HG03457 (cell line): ENCODE measurements around the gene CHAT.

ENCODE experiments used
- ATAC-seq: cut with Tn5 transposase; IDR thresholded peaks from one replicate; pipeline ENCODE4 v1.9.1; 2021; ENCODE audit warnings: moderate number of reproducible peaks; ENCODE audit not compliant: unreplicated experiment

The CHAT gene

DNA sequence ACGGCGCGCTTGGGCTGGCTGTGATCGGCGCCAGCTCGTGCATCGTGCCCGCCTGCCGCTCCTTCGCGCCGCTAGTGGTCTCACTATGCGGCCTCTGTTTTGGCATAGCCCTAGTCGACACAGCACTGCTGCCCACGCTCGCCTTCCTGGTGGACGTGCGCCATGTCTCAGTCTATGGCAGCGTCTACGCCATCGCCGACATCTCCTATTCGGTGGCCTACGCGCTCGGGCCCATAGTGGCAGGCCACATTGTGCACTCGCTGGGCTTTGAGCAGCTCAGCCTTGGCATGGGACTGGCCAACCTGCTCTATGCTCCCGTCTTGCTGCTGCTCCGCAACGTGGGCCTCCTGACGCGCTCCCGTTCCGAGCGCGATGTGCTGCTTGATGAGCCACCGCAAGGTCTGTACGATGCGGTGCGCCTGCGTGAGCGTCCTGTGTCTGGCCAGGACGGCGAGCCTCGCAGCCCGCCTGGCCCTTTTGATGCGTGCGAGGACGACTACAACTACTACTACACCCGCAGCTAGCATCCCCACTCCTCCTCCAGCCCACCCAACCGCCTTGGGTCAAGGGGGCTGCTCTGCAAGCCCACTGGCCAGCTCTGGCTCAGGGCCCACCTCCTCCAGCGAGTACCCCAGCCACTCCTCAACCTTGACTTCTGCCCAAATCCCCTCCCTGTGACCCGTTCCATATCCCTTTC lies 1.9 kb upstream of the CHAT start:
- ATAC-seq, result no peak

DNA sequence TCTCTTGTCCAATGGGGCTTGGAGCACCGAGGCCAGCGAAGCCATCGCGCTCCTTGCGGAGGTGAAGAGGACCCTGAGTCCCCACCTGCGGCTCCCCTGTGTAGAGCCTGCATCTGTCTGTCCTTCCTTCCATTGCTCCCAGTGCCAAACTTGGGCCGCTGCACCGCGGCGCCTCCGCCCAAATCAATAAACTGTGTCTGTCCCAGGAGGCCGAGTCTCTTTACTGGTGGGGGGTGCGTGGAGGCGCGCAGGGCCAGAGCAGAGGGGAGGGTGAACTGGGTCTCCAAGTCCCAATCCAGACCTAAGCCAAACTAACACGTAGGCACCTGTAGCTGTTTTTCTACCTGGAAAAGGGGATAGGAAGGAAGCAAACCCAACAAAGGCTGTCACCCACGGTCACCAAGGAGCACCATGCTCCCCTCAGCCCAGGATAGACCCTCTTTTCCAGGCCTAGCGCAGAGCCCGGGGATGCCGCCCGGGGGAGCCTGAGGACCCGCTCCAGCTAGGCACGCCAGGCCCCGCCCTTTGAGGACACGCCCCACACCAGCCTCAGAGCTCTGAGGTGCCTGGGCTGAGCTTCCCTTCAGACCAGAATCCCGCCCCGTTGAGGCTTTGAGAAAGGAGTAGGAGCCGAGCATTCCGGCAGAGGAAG lies 1.2 kb upstream of the CHAT start:
- ATAC-seq, result no peak

DNA sequence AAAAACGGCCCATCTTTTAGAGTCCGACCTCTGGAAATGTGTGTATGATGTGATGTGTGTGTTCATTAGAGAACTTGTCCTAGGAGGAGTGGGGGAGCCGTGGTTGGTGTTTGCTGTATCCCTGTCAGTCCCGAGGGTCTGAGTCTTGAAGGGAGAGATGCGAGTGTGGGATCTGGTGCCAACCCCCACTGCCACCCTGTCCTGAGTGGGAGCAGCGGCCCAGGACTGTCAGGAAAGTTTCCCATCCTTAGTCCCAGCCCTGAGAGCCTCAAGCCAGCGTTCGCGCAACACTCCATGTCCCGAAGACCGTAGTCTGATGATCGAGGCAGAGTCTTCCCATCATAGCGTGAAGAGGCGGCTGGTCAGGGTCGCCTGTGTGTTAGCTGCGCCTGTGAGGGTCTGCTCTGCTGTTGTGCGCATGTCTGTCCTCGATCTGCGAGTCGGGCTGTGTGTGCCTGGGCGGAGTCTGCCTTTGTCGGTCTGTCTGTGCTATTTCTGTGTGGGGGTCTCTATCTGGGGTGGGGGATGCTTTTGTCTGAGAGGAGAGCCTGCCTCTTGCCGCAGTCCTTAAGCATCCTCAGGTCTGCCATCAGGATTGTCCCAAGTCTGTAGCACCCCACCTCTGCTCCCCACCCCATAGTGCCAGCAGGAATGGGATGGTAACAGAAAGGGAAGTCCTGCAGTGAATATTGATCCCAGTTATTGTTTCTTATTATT lies 514 bp upstream of the CHAT start:
- ATAC-seq, result no peak

DNA sequence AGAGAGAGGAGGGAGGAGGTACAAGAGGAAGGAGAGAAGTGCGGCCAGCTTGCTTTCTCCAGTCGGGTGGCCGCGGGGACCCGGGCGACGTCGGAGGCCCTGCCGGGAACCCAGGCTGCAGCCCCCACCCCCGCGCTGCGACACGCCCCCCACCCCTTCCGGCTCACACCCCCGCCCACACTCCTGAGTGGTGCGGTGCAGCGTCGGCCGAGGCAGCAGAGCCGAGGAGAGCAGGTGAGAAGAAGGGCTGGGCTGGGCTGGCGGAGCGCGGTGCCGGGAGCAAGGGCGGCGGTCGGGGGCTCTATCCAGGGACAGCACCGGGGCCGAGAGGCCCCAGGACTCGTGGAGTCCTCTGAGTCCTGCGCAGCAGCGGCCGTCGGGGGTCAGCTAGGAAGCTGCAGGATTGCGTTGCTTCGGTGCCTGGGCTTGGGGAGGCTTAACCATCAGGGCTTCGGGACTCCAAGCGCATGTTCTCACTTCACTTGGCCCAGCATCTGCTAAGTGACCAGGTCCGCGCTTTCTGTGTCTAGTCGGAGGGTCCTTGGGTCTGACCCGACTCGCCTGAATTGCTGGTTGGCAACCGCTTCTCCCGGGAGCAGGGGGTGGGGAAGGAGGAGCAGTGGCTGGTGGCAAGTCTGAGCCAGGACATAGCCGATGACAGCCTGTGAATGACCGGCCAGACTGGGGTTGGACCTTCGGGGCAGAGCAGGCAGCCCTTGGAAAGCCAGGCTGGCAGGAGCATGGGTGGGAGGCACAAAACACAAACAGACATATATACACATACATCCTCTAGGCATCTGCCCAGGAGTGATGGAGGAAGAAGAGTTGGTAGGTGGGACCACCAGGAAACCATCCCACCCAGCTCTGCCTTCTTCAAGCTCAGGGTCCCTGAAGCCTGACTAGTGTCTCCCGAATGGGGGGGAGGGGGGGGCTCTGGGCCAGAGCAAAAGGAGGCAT lies 683 bp downstream of the CHAT start:
- ATAC-seq, result no peak

DNA sequence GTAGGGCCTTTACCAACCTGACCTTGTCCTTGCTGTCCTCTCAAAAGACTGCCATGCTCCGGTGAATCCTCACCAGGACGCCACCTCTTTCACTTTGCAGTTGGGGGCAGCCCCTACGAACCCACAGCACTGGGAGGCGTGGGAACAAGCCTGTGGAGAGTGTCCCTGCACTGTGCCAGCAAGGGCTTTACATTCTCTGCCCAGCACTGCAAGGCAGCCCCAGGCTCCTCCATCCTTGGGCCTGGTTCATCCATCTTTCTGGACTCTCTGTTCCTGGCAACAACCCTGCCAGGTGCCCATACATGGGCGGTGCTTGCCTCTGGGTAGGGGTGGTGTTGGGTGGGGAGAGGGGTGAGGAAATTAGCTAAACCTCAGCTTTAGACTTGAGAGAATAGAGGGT lies 1.4 kb downstream of the CHAT start:
- no peak for ATAC-seq

DNA sequence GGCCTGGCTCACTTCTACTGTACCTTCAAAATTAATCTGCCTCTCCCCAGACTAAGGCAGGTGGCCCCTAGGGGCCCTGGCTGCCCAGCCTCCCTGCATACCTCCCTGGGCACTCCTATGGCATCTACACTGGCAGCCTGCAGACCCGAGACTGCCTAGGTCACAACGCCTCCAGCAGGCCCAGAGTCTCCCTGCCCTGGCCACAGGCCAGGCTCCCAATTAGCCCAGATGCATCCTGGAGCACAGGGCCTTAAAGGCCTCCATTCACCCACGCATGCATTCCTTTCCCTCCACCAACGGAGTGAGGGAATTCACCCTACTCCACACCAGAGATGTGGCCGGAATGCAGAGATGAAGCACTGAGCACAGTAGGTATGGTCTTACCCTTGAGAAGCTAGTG lies 1.9 kb downstream of the CHAT start:
- ATAC-seq, result no peak

DNA sequence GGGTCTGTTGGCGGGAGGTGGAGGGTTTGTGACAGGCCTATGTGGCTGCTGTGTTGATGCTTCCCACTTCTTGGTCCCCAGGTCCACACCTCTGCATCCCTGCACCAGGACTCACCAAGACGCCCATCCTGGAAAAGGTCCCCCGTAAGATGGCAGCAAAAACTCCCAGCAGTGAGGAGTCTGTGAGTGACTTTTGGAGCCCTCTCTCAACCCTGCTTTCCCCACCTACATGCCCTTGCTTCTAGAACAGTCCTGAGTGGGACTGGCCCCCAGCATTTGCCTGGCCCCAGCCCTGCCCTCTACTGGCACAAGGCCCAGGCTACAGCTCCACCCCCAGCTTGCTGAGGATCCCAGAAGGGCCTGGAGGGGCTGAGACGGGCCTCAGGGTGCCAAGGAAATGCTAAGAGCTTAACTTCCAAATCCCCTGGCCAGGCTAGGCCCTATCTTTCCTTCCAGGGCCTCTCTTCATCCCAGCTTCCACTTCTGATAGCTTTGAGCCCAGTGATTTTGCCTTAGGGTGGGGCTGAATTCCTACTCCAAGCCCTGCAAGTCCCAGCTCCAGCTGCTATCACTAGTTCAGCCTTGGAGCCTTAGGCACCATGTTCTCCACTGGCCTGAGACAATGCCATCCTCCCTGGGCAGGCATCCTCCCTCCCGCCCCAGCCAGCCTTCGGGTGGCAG lies 2.7 kb downstream of the CHAT start:
- ATAC-seq, result no peak

DNA sequence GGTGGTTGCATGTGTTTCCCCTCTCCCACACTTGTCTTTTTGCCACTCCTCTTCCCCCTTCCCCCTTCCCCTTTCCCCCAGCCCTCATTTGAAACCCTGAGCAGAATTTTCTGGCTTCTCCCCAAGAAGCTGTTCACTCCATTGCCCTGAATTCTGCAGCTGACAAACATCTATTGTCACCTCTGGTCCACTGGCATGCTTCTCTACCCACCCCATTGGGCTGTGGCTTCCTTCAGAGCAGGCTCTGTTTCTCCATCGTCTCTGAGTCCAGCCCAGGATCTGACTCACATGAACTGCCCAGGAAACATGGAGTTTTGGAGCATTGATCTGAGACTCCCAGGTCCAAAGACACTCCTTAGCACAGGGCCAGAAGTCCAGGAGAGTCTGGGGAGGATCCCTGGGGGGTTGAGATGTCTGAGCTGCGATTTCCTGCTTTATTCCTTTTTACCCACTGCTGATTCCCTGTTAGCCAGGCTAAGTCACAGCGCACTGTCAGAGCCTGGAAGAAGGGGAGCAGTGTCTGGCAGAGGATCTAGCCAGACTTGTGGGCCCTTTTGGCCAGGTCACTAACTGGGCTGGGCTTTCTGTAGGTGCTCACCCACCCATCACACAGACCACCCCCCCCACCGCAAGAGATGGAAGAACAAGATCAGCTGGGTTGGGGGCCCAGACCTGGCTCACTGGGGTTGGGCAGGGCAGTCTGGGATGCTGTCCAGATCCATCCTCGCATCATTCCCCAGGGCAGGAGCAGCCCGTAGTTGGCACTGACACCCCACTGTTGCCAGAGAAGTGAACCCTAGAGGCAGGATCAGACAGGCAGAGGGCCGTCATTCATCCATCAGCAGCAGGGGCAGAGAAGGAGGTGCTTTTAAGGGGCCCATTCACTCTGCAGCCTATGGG lies 3.5 kb downstream of the CHAT start:
- no peak for ATAC-seq

DNA sequence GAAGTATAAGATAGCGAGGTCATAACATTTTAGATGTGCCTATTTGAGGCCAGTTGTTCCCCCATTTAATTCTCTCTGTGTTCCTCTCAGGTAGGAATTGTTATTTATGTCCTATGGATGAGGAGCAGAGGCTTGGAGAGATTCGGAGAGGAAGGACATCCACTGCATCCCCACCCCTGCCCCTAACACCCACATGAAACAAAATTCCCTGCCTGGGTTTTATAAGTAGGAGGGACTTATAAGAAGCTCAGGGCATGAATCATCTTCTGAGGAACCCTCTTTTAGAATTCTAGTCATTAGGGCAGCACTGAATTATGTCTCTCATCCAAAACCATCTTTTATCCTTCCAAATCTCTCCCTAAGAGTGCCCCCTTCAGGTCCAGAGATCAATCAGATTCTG lies 5.0 kb downstream of the CHAT start:
- no peak for ATAC-seq

DNA sequence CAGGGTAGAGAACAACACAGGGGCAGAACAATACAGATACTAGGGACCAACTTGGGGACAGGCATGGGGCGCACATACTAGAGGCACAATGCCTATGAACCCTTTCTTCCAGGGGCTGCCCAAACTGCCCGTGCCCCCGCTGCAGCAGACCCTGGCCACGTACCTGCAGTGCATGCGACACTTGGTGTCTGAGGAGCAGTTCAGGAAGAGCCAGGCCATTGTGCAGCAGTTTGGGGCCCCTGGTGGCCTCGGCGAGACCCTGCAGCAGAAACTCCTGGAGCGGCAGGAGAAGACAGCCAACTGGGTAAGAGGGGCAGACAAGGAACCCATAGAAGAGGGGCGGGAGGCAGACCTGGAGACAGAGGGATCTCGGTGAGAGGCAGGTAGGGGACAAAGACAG lies 5.8 kb downstream of the CHAT start:
- ATAC-seq, result no peak

DNA sequence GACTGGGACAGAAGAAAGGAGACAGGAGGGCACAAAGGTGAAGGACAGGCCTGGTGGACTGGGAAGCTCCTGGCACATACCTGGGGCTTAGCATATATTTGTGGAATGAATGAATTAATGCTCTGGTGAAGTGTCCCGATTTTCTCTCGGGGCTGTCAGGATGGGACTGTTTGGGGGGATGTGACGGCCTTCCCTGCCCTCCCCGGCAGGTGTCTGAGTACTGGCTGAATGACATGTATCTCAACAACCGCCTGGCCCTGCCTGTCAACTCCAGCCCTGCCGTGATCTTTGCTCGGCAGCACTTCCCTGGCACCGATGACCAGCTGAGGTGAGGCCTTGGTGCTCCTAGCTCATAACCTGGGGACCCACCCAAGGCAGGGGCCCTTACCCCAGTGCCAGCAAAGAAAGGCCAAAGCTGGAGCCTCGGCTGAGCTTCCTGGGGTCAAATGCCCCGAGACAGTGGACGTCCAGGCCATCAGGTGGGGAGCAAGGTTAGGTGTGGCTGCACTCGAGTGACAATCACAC lies 6.5 kb downstream of the CHAT start:
- no peak for ATAC-seq

DNA sequence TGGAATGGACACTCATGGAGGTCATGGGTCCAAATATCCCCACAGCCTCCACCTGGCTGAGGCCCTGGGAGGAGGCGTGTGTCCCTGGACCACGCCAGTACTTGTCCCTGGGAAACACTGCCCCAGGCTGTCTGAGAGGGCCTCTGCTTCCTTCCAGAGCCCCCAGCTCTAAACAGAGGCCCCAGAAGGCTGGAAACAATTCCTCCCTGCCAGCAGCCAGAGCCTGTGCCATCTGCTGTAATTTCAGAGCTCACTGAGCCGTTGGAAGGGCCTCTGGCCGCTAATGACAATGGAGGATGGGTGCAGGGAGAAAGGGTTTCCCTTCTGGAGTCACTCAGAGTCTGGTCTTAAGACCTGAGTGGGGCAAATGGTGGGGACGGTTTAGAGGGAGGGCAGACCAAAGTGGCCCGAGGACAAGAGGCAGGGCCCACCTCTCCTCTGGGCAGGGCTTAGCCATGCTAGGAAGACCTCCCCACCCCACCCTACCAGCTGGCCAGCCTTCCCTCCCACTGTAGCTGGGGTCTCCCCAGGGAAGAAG lies 7.1 kb downstream of the CHAT start:
- no peak for ATAC-seq

DNA sequence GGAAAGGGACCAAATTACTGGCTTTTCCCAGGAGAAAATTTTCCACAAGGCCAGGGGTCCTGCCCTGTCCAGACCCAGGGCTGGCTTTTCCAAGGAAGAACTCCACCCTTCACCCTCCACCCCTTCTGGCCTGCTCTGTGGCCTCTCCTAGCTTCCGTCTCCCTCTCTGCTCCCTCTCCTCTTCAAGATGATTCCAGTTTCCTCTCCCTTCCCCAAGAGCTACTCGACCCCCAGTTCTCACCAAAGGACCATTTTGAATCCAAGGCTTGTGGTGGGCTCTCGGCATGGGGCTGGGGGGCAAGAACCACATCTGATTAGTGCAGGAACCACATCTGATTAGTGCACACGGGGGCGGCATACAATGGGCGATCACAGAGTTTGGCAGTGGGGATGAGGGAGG lies 7.7 kb downstream of the CHAT start:
- ATAC-seq, result no peak

DNA sequence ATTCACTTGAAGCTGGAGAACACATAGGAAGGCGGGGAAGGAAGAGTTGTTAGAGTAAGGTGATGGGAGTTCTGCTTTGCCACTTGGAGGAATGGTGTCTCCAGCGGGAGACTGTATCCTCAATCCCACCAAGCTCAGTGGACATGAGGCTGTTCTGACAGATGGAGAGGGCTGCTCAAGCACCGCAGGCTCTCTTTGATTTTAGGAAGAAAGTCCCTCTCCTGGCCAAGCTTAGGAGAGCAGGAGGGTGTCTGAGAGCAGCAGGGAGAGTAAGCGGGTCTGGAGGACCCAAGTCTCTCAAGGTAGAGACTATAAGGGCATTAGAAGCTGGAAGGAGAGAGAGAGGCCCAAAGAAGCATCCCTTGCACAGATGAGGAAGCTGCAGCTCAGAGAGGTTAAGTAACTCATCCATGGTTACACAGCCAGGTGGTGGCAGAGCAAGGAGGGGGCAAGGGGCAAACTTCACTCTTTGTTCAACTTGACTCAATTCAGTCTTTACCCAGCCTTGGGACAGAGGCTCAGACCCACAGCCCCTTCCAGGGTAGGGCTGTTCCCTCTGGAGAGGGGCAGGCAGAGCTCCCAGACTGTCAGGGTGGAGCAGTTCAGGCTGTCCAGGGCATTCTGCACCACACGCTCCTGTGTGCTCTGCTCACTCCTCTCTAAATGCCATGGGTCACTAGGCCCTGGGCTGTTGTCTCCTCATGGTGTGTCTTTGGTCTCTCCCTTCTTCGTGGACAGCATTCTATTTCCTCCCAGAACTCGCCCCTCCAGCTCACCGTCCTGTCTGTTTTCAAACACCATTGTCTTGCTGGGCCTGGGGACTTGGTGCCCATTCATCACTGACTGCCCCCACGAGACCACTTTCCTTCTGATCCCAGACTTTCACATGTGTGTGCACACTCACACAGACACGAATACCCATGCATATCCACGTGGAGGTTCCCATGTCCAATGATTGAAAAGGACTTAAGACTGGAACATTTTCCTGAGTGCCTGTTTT lies 8.9 kb downstream of the CHAT start:
- no peak for ATAC-seq

DNA sequence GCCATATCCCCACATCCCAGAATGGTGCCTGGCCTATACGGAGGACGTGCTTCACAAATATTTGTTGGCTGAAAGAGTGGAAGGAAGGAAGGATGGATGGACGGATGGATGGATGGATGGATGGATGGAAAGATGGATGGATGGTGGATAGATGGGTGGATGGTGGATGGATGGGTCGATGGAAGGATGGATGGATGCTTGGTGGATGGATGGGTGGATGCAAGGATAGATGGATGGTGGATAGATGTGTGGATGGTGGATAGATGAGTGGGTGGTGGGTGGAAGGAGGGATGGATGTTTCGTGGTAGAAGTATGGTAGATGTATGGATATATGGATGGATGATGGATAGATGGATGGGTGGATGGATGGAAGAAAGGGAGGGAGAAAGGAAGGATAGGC lies 10.8 kb downstream of the CHAT start:
- no peak for ATAC-seq

DNA sequence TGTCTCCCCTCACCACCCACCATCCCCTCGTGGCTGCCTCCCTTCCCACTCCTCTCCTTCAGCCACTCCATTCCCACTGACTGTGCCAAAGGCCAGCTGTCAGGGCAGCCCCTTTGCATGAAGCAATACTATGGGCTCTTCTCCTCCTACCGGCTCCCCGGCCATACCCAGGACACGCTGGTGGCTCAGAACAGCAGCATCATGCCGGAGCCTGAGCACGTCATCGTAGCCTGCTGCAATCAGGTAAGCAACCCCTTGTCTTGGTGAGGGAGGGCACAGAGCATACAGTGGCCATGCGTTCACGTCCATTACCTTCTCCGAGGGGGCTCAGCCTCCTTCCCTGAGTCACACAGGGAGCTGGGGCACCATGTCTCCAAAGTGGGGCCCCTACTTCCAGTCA lies 11.6 kb downstream of the CHAT start:
- ATAC-seq, result no peak

DNA sequence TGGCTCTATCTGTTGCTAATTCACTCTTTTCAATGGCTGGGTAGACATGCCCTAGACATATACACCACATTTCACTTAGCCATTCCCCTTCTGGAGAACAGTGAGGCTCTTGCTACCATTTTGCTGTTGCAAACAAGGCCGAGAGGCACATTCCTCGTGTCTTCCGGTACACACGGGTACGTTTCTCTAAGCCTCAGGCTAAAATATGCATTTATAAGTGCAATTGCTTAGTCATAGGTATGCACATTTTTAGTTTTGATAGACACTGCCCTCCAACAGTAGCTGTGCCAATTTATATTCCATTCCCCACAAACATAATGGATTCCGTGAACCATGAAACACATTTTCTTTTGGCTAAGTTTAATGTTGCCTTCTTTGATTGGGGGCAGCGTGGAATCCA lies 13.2 kb downstream of the CHAT start:
- ATAC-seq, result no peak
